ENCODE data around the gene KDM6B. TPM values are rescaled to one million over a fixed set of nuclear protein-coding genes. Genes with fewer than 3 reads are reported as not detected.

KDM6B gene
- 110 and 117 TPM in 2 replicates for total RNA-seq
- long read RNA-seq, partial matches to known transcripts: 2 of 3 reads
- long read RNA-seq, other reads (novel, unspliced or antisense): 1 of 3 reads

- H3K4me1 Mint-ChIP-seq (ENCODE audit: low read depth): peaks cover 29% of the 10 kb centered on the region
- H3K36me3 Mint-ChIP-seq (ENCODE audit: insufficient read depth): no peaks in the 10 kb centered on the region
- peak within 1 kb of the TSS; percentile 99 for H3K27ac Mint-ChIP-seq
- DNase-seq (ENCODE audit: low spot score, unreplicated experiment): peak; percentile 76
- no peak for TF ChIP-seq CTCF (IDR thresholded peaks at IDR 0.05; ENCODE audit: unreplicated experiment)
- H3K4me3 Mint-ChIP-seq (ENCODE audit: low read depth): peak within 1 kb of the TSS; percentile 90
- H3K27me3 Mint-ChIP-seq: peaks cover 33% of the 10 kb centered on the region
- H3K9me3 Mint-ChIP-seq (ENCODE audit: low read depth): no peaks in the 10 kb centered on the region
These were observed at the start of gene KDM6B for GRCh38 chr17:7833795-7834541. KDM6B (plus strand) TSS chr17:7834217; CDS start chr17:7845555, 11,338 bp downstream.

- no peaks in the 10 kb centered on the region for H3K36me3 Mint-ChIP-seq (ENCODE audit: insufficient read depth)
- no peak for DNase-seq (ENCODE audit: low spot score, unreplicated experiment)
- H3K4me3 Mint-ChIP-seq (ENCODE audit: low read depth): no peak overlapping the region
- H3K27ac Mint-ChIP-seq: no peak overlapping the region
- no peak for TF ChIP-seq CTCF (IDR thresholded peaks at IDR 0.05; ENCODE audit: unreplicated experiment)
- no peaks in the 10 kb centered on the region for H3K4me1 Mint-ChIP-seq (ENCODE audit: low read depth)
- no peaks in the 10 kb centered on the region for H3K9me3 Mint-ChIP-seq (ENCODE audit: low read depth)
- peaks cover 34% of the 10 kb centered on the region for H3K27me3 Mint-ChIP-seq
These were observed 47.2 kb upstream of the KDM6B start for GRCh38 chr17:7786866-7787265.

DNA sequence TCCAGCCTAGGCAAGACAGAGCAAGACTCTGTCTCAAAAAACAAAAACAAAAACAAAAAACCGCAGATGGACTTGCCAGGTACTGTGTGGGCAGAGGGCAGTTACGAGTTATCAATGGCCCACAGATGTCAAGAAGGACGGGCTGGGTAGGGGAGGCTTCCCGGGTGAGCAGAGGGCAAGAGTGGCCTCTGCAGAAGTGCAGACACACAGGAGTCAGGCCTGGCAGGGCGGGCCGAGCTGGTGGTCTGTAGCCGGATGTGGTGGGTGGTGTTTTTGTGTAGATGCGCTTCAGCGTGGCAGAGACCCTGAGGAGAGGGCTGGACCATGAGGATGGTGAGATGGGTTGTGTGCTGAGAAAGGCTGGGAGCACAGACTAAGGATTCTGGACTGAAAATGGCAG, 44.9 kb upstream of the KDM6B start:
- H3K4me1 Mint-ChIP-seq (ENCODE audit: low read depth): no peaks in the 10 kb centered on the region
- no peak overlapping the region for H3K4me3 Mint-ChIP-seq (ENCODE audit: low read depth)
- H3K27me3 Mint-ChIP-seq: peaks cover 50% of the 10 kb centered on the region
- H3K27ac Mint-ChIP-seq: no peak overlapping the region
- DNase-seq (ENCODE audit: low spot score, unreplicated experiment): no peak
- TF ChIP-seq CTCF (IDR thresholded peaks at IDR 0.05; ENCODE audit: unreplicated experiment): no peak
- H3K9me3 Mint-ChIP-seq (ENCODE audit: low read depth): no peaks in the 10 kb centered on the region
- H3K36me3 Mint-ChIP-seq (ENCODE audit: insufficient read depth): no peaks in the 10 kb centered on the region

- Mint-ChIP-seq H3K4me1 (ENCODE audit: low read depth) (no peaks in the 10 kb centered on the region), H3K27me3 (peaks cover 50% of the 10 kb centered on the region), H3K36me3 (ENCODE audit: insufficient read depth) (no peaks in the 10 kb centered on the region), H3K27ac (no peak overlapping the region), H3K9me3 (ENCODE audit: low read depth) (no peaks in the 10 kb centered on the region), H3K4me3 (ENCODE audit: low read depth) (no peak overlapping the region)
- DNase-seq (ENCODE audit: low spot score, unreplicated experiment): no peak
- no peak for TF ChIP-seq CTCF (IDR thresholded peaks at IDR 0.05; ENCODE audit: unreplicated experiment)
These were observed 43.9 kb upstream of the KDM6B start for GRCh38 chr17:7790150-7790549.

GRCh38 chr17:7792611-7793010, 41.4 kb upstream of the KDM6B start:
- Mint-ChIP-seq H3K27me3 (peaks cover 39% of the 10 kb centered on the region), H3K9me3 (ENCODE audit: low read depth) (no peaks in the 10 kb centered on the region), H3K36me3 (ENCODE audit: insufficient read depth) (no peaks in the 10 kb centered on the region), H3K27ac (no peak overlapping the region), H3K4me1 (ENCODE audit: low read depth) (no peaks in the 10 kb centered on the region), H3K4me3 (ENCODE audit: low read depth) (no peak overlapping the region)
- TF ChIP-seq CTCF (IDR thresholded peaks at IDR 0.05; ENCODE audit: unreplicated experiment): no peak
- no peak for DNase-seq (ENCODE audit: low spot score, unreplicated experiment)
